HFFc6 (cell line): ENCODE results near the gene KATNB1. TPM values are rescaled to one million over a fixed set of nuclear protein-coding genes. Genes with fewer than 3 reads are reported as not detected.
"Not testable (repeated sequence)": the region's sequence is repeated elsewhere in the genome, so short reads cannot be mapped to it uniquely, and the experiment has no call there.

ENCODE experiments used
- DNase-seq: peaks from one replicate; pipeline ENCODE4 v3.0.0-alpha.2; 2018
- H3K27ac Mint-ChIP-seq: 2 replicates; pipeline ENCODE4 v1.8.0; 2020; ENCODE audit warnings: mild to moderate bottlenecking, mixed read lengths
- H3K27me3 Mint-ChIP-seq: 2 replicates; pipeline ENCODE4 v1.8.0; 2021; ENCODE audit warnings: mild to moderate bottlenecking, moderate library complexity, mixed read lengths; ENCODE audit not compliant: insufficient read depth
- H3K36me3 Mint-ChIP-seq: 2 replicates; pipeline ENCODE4 v1.8.0; 2021; ENCODE audit warnings: low read depth, mixed read lengths
- H3K4me1 Mint-ChIP-seq: 2 replicates; pipeline ENCODE4 v1.8.0; 2020; ENCODE audit warnings: low read depth, mixed read lengths
- H3K4me3 Mint-ChIP-seq: 2 replicates; pipeline ENCODE4 v1.8.0; 2020; ENCODE audit warnings: mild to moderate bottlenecking, moderate library complexity, mixed read lengths
- H3K9me3 Mint-ChIP-seq: 2 replicates; pipeline ENCODE4 v1.8.0; 2020; ENCODE audit warnings: mild to moderate bottlenecking, mixed read lengths
- total RNA-seq, 6 experiments: library from RNA; stranded (reverse); fragmentation: NEBNext Ultra II Directional; extraction: Animal tissue kit (Norgen Biotek cat#: 25700); gene quantifications; 2 replicates in 1 of 6; 3 replicates in 5 of 6; pipeline ENCODE4 v1.2.3, GENCODE V29; 2021
- TF ChIP-seq, protein P1 (sequence below): fragments of 200-600 bp; sonication (generic); IDR thresholded peaks from 2 replicates; pipeline ENCODE4 v1.5.0; 2021; ENCODE audit warnings: antibody characterized with exemption, mild to moderate bottlenecking

The KATNB1 gene
- total RNA-seq, 6 experiments from 2014 or later: 20.4 to 22.1 (median 21.6) TPM

DNA sequence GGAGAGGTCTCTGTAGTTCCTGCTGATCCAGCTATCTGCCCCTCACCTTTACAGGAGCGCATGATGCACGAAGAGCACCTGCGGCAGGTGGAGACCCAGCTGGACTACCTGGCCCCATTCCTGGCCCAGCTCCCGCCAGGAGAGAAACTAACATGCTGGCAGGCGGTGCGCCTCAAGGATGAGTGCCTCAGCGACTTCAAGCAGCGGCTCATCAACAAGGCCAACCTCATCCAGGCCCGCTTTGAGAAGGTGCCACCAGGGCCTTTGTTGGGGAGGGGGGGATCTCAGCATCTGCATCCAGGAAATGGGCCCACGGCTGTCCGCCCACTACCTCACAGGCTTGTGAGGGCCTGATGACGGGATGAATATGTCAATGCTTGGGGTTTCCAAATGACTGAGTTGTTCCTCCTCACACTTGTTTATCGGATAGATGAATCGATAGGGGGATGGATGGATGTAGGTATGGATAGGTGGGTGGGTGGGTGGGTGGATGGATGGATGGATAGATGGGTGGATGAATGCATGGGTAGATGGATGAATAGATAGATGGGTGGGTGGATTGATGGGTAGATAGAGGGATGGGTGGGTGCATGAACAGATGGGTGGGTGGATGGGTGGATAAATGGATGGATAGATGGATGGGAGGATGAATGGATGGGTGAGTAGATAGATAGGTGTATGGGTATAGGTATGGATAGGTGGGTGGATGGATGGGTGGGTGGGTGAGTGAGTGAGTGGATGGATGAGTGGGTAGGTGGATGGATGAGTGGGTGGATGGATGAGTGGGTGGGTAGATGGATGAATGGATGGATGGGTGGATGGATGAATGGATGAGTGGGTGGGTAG, 7.0 kb upstream of the KATNB1 start:
- Mint-ChIP-seq H3K27ac (no peak overlapping the region), H3K27me3 (peaks cover 5% of the 10 kb centered on the region), H3K4me3 (no peak overlapping the region), H3K4me1 (peaks cover 5% of the 10 kb centered on the region; the same call in 1 of the 2 replicates), H3K9me3 (peaks cover 11% of the 10 kb centered on the region), H3K36me3 (peaks cover 9% of the 10 kb centered on the region)
- DNase-seq: no peak
- TF ChIP-seq, protein P1, sequence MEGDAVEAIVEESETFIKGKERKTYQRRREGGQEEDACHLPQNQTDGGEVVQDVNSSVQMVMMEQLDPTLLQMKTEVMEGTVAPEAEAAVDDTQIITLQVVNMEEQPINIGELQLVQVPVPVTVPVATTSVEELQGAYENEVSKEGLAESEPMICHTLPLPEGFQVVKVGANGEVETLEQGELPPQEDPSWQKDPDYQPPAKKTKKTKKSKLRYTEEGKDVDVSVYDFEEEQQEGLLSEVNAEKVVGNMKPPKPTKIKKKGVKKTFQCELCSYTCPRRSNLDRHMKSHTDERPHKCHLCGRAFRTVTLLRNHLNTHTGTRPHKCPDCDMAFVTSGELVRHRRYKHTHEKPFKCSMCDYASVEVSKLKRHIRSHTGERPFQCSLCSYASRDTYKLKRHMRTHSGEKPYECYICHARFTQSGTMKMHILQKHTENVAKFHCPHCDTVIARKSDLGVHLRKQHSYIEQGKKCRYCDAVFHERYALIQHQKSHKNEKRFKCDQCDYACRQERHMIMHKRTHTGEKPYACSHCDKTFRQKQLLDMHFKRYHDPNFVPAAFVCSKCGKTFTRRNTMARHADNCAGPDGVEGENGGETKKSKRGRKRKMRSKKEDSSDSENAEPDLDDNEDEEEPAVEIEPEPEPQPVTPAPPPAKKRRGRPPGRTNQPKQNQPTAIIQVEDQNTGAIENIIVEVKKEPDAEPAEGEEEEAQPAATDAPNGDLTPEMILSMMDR: no peak

- peaks cover 5% of the 10 kb centered on the region; the same call in 1 of the 2 replicates for H3K4me1 Mint-ChIP-seq
- TF ChIP-seq, protein P1: no peak
- no peak overlapping the region for H3K27ac Mint-ChIP-seq
- no peak overlapping the region for H3K4me3 Mint-ChIP-seq
- peaks cover 5% of the 10 kb centered on the region for H3K27me3 Mint-ChIP-seq
- DNase-seq: no peak
- peaks cover 11% of the 10 kb centered on the region for H3K9me3 Mint-ChIP-seq
- peaks cover 9% of the 10 kb centered on the region for H3K36me3 Mint-ChIP-seq
Measured at GRCh38 chr16:57729182-57729484, 6.4 kb upstream of the KATNB1 start.

DNA sequence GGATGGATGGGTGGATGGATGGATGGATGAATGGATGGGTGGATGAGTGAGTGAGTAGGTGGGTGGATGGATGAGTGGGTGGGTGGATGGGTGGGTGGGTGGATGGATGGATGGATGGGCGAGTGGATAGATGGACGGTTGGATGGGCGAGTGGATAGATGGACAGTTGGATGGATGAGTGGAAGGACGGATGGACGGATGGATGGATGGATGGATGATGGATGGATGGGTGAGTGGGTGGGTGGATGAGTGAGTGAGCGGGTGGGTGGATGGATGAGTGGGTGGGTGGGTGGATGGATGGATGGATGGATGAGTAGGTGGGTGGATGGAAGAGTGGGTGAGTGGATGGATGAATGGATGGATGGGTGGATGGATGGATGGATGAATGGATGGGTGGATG, 5.7 kb upstream of the KATNB1 start:
- not testable (repeated sequence) for H3K4me1 Mint-ChIP-seq, H3K27me3 Mint-ChIP-seq, H3K27ac Mint-ChIP-seq, DNase-seq, H3K4me3 Mint-ChIP-seq, H3K36me3 Mint-ChIP-seq
- peaks cover 11% of the 10 kb centered on the region for H3K9me3 Mint-ChIP-seq

DNA sequence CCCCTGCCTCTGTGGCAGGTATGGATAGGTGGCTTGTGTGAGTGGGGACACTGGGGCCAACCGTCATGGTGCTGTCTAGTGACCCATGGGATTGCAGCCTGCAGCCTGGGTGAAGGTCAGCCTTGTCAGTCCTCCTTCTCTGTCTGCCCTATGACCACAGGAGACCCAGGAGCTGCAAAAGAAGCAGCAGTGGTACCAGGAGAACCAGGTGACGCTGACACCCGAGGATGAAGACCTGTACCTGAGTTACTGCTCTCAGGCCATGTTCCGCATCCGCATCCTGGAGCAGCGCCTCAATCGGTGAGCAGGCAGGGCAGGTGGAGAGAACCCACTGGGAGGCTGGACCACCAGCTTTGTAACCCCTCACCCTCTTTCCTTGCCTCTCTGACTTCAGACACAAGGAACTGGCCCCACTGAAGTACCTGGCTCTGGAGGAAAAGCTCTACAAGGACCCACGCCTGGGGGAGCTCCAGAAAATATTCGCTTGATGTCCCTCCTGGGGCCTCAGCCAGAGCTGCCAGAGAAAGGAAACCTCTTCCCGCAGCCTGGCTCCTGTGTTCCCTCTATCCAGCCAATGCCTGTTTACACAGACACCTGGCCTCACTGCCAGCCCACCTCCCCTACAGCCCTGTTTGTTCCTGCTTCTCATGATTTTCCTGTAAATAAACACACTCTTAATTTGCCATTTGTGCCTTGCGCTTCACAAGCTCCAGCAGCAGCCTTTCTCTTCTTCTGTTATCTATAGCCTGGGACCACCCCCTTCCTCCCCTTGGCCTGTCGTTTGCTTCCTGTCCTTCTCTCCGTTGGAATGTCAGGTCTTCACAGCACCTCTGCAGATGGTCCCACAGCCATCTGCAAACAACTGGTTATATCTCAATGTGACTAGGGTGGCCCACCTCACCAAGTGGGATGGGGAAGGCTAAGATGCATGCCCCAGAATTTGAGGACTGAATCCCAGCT, 4.5 kb upstream of the KATNB1 start:
- H3K27ac Mint-ChIP-seq: no peak overlapping the region
- H3K36me3 Mint-ChIP-seq: peaks cover 9% of the 10 kb centered on the region
- peaks cover 7% of the 10 kb centered on the region for H3K27me3 Mint-ChIP-seq
- DNase-seq: no peak
- H3K9me3 Mint-ChIP-seq: peaks cover 11% of the 10 kb centered on the region
- peaks cover 7% of the 10 kb centered on the region for H3K4me1 Mint-ChIP-seq
- H3K4me3 Mint-ChIP-seq: no peak overlapping the region
- TF ChIP-seq, protein P1: no peak

GRCh38 chr16:57732037-57732436, 3.5 kb upstream of the KATNB1 start:
- H3K27ac Mint-ChIP-seq: no peak overlapping the region; the same call in 1 of the 2 replicates
- peak; percentile 57 for DNase-seq
- H3K4me1 Mint-ChIP-seq: peaks cover 17% of the 10 kb centered on the region
- H3K36me3 Mint-ChIP-seq: peaks cover 9% of the 10 kb centered on the region
- H3K4me3 Mint-ChIP-seq: no peak overlapping the region
- TF ChIP-seq, protein P1: no peak
- peaks cover 11% of the 10 kb centered on the region for H3K9me3 Mint-ChIP-seq
- peaks cover 7% of the 10 kb centered on the region for H3K27me3 Mint-ChIP-seq

DNA sequence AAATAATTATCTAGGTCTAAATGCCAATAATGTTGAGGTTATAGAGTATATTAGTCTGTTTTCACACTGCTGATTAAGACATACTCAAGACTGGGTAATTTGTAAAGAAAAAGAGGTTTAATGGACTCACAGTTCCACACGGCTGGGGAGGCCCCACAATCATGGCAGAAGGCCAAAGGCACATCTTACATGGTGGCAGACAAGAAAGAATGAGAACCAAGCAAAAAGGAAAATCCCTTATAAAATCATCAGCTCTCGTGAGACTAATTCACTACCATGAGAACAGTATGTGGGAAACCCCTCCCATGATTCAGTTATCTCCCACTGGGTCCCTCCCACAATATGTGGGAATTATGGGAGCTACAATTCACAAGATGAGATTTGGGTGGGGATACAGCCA, 2.9 kb upstream of the KATNB1 start:
- no peak for DNase-seq
- H3K4me1 Mint-ChIP-seq: peaks cover 23% of the 10 kb centered on the region
- H3K4me3 Mint-ChIP-seq: no peak overlapping the region
- peaks cover 5% of the 10 kb centered on the region for H3K27me3 Mint-ChIP-seq
- TF ChIP-seq, protein P1: no peak
- H3K27ac Mint-ChIP-seq: no peak overlapping the region
- H3K9me3 Mint-ChIP-seq: peaks cover 11% of the 10 kb centered on the region
- peaks cover 9% of the 10 kb centered on the region for H3K36me3 Mint-ChIP-seq
